Activated gamma-delta T cell treated with Interleukin-2 at 50 U/mL for 16 hours (primary cell): ENCODE measurements around the gene CABP4.

Experiments used
- DNase-seq: peaks from one replicate; pipeline ENCODE4 v3.0.0-alpha.2; 2020

The CABP4 gene

GRCh38 chr11:67455054-67455453 lies at the start of gene CABP4:
Gene CABP4, plus strand, starts transcription at chr11:67455354. Its CDS starts 70 bp downstream, at chr11:67455424.
- no peak for DNase-seq

GRCh38 chr11:67405688-67406339 lies 49.3 kb upstream of the CABP4 start:
- no peak for DNase-seq

DNA sequence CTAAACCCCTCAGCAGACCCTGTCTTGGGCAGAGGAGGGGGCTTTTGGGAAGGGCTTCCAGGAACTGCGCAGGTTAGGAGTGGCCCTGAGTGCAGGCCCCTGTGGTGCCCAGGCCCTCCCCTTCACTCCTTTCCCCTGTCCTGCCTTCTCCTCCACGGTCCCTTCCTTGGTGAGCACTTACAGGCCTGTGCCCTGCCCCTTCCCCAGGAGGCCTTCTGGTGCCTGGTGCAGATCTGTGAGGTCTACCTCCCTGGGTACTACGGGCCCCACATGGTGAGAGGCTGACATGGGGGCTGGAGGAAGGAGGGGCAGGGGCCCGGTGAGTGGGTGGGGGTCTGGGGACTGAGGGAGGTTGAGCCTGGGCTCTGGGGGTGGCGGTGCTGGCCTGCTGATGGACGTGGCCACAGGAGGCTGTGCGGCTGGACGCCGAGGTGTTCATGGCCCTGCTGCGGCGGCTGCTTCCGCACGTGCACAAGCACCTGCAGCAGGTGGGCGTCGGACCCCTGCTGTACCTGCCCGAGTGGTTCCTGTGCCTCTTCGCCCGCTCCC lies 48.7 kb upstream of the CABP4 start:
- no peak for DNase-seq

DNA sequence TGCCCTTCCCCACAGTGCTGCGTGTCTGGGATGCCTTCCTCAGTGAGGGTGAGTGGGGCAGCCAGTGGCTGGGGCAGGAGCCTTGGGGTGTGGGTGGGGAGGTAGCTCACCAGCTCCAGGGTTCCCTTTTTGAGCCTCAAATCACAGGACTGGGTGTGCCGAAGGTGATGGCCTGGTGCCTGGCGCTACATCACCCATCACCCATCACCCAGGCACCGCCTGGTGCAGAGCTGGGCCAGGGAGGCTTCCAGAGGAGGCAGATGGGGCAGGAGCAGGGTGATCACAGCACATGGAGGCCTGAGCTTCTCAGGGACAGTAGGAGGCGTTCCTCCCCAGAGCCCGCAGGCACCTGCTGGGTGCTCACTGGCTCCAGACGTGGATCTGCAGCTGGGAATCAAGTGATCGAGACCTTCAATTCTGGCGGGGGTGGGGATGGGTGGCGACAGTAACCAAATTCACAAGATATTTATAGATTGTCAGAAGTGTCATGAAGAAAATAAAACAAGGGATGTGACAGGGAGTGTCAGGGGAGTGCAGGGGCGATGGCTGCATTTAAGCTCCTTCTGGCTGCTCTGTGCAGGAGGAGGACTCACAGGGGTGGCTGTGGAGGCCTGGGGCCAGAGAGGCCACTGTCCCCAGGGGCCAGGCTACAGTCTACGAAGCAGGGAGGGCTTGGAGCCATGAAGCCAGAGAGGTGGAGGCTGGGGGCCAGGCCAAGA lies 48.0 kb upstream of the CABP4 start:
- no peak for DNase-seq

GRCh38 chr11:67407688-67408163 lies 47.4 kb upstream of the CABP4 start:
- no peak for DNase-seq

GRCh38 chr11:67408437-67409200 lies 46.5 kb upstream of the CABP4 start:
- no peak for DNase-seq

GRCh38 chr11:67409261-67409666 lies 45.9 kb upstream of the CABP4 start:
- peak; percentile 82 for DNase-seq

DNA sequence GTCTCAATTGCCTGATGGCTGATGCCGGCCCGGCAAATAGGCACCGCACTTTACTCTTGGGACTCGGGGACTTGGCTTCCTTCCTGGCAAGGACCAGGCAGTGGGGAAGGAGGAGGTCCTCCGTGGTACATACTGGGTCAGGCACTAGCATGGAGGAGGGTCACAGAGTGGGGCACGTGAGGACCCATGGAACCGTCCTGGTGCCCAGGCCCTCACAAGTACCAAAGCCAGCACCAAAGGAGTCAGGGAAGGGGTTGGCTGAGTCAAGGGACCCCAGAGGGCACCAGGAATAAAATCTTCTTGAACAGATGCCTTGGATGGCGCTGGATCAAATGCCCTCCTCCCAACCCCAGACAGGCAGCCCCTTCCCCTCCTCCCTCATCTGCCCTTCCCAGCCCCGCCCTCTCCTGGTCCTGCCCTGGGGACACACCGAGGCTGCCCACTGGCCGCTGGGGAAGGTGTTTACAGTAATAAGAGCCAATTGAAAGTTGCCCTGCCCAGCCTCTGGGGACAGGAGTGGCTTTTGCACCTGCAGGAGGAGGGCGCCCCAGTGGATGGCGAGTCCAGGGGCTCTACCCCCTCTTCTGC lies 45.3 kb upstream of the CABP4 start:
- DNase-seq: no peak

DNA sequence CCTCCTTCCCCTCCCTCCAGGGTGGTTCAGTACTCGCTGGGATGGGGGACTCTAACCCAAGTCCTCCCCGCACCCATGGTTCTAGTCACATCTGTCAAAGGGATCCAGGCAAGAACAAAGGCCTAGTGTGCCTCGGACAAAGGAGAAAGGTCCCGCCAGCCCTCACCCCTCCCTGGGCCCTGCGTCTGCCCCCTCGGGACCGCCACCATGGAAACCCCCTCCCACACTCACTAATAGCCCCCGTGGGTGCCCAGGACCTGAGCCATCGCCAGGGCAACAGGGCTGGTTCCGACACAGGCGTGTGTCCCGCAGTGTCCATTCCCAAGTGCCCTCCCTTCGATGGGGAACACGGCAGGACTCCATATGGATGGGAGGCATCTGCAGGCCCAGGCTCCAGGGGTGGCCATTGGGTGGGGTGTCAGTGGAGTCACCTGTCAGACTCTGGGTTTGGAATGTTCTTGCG lies 44.8 kb upstream of the CABP4 start:
- DNase-seq: no peak

GRCh38 chr11:67410984-67411784 lies 44.0 kb upstream of the CABP4 start:
- no peak for DNase-seq

GRCh38 chr11:67411785-67412152 lies 43.4 kb upstream of the CABP4 start:
- DNase-seq: no peak

- DNase-seq: no peak
Measured at GRCh38 chr11:67412495-67413179, 42.5 kb upstream of the CABP4 start.

GRCh38 chr11:67413266-67413849 lies 41.8 kb upstream of the CABP4 start:
- no peak for DNase-seq

- no peak for DNase-seq
Measured at GRCh38 chr11:67415501-67416304, 39.5 kb upstream of the CABP4 start, which contains the start of gene CARNS1. Gene CARNS1, plus strand, starts transcription at chr11:67415678. Its CDS starts 522 bp downstream, at chr11:67416200.

DNA sequence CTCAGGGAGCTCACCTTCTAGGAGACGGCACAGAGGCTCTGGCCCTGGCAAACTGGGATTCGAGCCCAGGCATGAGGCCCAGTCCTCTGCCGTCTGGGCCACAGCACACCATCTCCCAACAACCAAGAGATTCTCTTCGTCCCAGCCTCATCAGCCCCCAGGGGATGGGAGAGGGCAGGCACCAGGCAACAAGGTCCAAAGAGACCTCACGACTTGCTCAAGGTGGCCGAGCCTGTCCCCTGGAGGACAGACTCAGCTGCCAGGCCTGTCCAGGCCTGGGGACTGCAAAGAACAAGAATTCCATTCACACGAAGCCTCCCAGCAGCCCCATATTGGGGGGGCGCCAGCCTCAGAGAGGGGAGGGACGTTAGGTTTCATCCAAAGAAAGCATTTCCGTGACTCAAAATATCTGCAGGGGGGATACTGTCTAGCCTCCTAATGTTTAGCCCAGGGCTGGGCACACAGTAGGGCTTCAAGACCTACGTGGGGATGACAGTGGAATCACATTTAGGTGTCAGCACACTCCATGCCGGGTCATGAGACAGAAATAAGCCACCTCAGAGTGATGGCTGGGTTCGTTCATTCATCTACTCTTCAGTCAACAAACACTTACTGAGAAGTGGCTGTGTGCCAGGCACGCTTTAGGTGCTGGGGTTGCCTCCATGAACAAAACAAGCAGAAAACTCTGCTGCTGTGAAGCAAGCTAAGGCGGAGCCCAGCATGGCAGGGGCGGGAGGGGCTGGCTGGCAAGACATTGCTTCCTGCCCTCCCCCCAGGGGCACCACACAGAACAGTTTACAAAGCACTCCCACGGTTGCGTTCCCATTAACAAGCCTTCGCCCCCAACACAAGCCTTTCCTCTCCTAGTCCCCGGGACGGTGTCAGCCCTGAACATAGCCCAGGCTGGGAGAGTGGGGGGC lies 38.5 kb upstream of the CABP4 start:
- peak; percentile 87 for DNase-seq

DNA sequence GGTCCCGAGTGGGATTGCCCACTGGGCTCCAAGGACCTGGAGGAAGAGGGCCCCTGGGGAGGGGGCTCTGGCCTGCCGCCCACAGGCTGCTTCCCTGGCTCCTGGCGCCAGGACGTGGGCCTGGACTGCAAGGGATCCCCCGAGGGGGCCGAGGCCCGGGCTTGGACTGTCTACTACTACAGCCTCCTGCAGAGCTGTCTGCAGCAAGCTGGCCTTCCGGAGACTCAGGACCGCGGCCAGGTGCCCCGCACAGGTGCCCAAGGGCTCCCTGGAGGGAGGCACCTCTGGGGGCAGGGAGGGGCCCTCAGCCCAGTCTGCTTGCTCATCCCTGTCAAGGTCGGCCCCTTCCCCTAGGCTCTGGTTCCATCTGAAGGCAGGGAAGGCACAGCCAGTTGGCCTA lies 37.7 kb upstream of the CABP4 start:
- no peak for DNase-seq

DNA sequence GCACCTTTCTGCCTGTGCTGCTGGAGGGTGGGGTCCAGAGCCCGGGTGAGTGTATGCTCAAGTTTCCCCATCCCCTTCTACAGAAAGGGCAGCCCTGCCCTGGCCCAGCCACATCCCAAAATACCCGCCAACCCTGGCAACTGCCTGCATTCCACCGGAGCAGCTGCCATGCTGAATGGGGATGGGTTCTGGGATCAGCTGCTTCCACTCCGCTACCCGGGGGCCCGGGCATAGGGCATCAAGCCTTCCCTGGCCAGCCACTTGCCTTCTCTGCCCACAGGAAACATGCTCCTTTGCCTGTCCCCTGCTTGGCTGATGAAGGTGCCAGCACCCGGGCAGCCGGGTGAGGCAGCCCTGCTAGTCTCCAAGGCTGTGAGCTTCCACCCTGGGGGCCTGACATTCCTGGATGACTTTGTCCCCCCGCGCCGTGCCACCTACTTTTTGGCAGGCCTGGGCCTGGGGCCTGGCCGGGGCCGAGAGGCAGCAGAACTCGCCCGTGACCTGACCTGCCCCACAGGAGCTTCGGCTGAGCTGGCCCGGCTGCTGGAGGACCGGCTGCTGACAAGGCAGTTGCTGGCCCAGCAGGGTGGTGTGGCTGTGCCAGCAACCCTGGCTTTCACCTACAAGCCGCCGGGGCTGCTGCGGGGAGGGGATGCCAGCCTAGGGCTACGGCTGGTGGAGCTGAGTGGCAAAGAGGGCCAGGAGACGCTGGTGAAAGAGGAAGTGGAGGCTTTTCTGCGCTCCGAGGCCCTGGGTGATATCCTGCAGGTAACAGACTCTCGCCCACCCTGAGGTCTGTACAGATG lies 36.5 kb upstream of the CABP4 start:
- peak; percentile 57 for DNase-seq
